AG09309 (cell line): ENCODE measurements around the gene NR4A3.

ENCODE experiments used
- DNase-seq: peaks from one replicate; pipeline ENCODE4 v3.0.0-alpha.2; 2010; ENCODE audit warnings: low read depth
- H3K4me3 ChIP-seq: 2 replicates; pipeline ENCODE4 v1.5.1; 2011; ENCODE audit warnings: mild to moderate bottlenecking, low read depth, low read length, moderate library complexity; ENCODE audit not compliant: control insufficient read depth
- TF ChIP-seq, protein P1 (sequence below): IDR thresholded peaks from 2 replicates; pipeline ENCODE4 v1.5.1; 2011; ENCODE audit warnings: mild to moderate bottlenecking, low read depth, low read length, inconsistent platforms; ENCODE audit not compliant: insufficient read depth, control insufficient read depth; ENCODE audit errors: missing control alignments

The NR4A3 gene

DNA sequence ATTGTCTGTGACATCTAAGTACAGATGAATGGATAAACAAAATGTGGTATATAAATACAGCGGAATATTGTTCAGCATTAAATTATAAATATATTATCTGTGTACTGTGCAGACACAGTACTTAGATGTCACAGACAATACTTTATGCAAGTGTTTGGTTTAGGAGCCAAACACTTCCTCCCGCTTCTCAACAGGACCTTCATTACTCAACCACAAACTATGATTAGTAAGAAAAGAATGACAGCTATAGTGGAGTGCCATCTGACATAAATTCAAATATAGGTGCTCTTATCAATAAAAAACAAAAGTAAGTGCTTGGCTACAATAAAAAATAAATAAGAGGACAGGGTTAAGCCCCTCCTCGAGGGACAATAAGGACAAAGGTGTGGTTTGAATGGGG is 45.9 kb downstream of the NR4A3 start:
- TF ChIP-seq, protein P1, sequence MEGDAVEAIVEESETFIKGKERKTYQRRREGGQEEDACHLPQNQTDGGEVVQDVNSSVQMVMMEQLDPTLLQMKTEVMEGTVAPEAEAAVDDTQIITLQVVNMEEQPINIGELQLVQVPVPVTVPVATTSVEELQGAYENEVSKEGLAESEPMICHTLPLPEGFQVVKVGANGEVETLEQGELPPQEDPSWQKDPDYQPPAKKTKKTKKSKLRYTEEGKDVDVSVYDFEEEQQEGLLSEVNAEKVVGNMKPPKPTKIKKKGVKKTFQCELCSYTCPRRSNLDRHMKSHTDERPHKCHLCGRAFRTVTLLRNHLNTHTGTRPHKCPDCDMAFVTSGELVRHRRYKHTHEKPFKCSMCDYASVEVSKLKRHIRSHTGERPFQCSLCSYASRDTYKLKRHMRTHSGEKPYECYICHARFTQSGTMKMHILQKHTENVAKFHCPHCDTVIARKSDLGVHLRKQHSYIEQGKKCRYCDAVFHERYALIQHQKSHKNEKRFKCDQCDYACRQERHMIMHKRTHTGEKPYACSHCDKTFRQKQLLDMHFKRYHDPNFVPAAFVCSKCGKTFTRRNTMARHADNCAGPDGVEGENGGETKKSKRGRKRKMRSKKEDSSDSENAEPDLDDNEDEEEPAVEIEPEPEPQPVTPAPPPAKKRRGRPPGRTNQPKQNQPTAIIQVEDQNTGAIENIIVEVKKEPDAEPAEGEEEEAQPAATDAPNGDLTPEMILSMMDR = no peak
- H3K4me3 ChIP-seq = no peak overlapping the region
- no peak for DNase-seq

DNA sequence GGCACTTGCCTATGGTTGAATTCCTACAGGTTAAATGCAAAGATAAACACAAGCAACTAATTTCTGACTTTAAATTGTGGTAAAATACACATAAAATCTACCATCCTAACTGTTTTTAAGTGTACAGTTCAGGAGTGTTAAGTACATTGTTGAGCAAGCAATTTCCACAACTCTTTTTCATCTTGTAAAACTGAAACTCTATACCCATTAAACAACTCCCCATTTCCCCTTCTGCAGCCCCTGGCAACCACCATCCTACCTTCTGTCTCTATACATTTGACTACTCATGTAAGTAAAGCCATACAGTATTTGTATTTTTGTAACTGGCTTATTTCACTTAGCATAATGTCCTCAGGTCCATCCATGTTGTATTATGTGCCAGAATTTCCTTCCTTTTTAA is 46.3 kb downstream of the NR4A3 start:
- no peak for DNase-seq

DNA sequence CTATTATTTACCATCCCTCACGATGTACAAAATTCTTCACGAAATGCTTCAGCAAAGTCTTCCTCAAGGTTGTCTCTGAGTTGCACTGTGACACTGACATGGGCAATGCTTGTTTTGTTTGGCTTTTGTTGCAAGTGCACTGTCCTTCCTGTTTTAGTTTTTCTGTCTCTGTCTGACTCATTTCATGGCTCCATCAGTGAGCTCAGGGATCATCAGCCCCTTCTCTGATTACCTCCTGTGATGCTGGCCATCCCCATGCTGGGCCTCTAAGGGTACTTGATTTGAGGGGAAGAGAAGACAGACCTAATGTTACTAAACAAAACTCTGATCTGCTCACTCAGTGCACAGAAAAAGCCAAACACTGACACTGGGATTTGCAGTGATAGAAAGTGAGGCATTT is 47.2 kb downstream of the NR4A3 start:
- no peak for DNase-seq
- TF ChIP-seq, protein P1 = no peak
- H3K4me3 ChIP-seq = no peak overlapping the region

More for the DNA sequence above, 46.3 kb downstream of the NR4A3 start:
- H3K4me3 ChIP-seq = no peak overlapping the region
- TF ChIP-seq, protein P1 = no peak

DNA sequence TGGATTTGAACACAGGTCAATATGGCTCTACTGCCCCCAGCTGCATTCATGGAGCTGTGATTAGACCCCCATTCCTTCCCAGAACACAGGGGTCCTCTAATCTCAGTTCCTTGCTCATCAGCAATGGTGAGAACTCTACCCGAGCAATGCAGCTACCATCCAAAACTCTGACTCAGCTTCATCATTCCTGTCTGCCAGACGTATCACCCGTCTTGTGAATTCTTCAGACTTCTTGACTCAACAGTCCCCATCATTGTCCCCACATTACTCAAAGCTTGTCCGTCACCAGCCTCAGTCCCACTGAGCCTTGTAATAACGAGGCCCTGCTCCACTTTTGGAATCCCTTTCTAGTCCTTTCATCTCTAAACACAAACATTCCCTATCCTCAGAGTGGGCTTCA is 48.4 kb downstream of the NR4A3 start:
- no peak for DNase-seq
- H3K4me3 ChIP-seq = no peak overlapping the region
- TF ChIP-seq, protein P1 = no peak

GRCh38 chr9:99873531-99873930 is 51.8 kb downstream of the NR4A3 start:
- DNase-seq = peak; percentile 16
- H3K4me3 ChIP-seq = no peak overlapping the region
- TF ChIP-seq, protein P1 = no peak

DNA sequence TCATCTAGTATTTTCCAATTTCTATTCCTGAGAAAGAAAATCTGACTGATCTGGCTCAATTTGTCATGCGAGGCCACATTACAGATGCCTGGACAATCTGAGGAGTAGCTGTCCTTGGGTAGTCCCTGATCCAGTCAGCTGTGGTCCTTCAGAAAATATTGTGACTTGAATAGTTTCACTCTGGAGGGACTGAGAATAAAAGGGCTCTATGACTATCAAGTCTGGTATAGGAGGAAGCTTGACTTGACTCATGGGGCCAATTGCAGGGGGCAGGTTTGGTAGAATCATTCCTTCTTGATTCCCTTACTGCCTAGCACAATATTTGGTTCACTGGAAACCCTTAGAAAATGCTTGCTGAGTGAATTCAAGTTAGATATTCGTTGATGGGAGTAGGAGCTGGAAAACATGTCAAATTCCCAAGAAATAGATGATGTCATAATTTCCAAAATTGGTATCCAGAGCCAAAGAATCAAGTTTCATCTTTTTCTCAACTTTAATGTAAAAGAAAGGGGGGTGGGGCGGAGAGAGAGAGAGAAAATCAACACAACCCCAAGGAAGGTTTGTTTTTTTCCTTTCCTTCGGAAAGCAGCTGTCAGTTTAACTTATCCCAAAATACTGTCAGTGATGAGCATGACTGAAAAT is 52.4 kb downstream of the NR4A3 start:
- TF ChIP-seq, protein P1 = no peak

GRCh38 chr9:99876190-99876589 is 54.5 kb downstream of the NR4A3 start:
- H3K4me3 ChIP-seq = no peak overlapping the region
- TF ChIP-seq, protein P1 = no peak
- DNase-seq = no peak

More for the DNA sequence above, 52.4 kb downstream of the NR4A3 start:
- no peak overlapping the region for H3K4me3 ChIP-seq
- DNase-seq = no peak
